ENCODE measurements around the gene GNG5.
"Not testable (repeated sequence)": the region's sequence is repeated elsewhere in the genome, so short reads cannot be mapped to it uniquely, and the experiment has no call there.

Gene GNG5

DNA sequence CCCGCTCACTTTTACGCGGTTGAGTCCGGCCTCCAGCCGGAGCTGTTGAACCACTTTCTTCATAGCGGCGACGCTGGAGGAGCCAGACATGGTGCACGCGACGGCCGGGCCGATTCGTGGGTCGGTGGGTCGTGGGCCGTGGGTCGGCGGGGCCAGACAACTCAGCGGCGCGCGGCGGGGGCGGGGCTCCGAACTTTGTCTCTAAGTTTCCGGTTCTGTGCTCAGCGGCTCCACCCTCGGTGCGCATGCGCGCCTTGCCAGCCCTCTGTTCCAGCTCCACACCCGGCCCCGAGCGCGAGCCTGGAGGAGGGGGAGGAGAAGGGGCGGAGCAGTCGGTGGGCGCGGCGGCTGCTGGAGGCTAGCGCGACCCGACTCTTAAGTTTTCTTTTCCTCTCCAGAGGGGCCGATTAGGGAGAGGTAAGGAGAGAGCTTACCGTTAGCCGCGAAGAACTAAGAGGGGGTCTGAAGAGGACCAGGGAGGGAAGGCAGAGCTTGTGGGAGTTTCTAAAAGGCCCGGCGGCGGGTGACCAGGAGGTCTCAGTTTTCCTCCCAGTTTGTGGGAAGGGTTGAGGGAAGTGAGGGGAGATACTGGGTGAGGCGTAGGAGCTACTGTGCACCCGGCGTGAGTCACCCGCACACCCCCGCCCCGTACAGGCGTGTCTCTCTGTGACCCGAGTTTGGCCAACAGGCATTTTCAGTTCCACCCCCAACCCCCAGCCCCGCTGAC lies at the start of gene GNG5, which contains the start of gene SPATA1:
GNG5 (minus strand) TSS at position 580 of the 727 bp plus-strand sequence; CDS start at position 90, 490 bp downstream.
SPATA1 (plus strand) TSS at position 385 of the 727 bp plus-strand sequence. CDS start 9,974 bp downstream, outside the sequence.
- peak within 1 kb of the TSS; percentile 93 for H3K4me3 Mint-ChIP-seq
- peak; percentile 98 for DNase-seq (ENCODE audit: low spot score)
- peaks cover 12% of the 10 kb centered on the region for H3K9me3 Mint-ChIP-seq
- H3K36me3 Mint-ChIP-seq (ENCODE audit: low read depth): peaks cover 29% of the 10 kb centered on the region
- peaks cover 29% of the 10 kb centered on the region for H3K4me1 Mint-ChIP-seq (ENCODE audit: low read depth)
- no peaks in the 10 kb centered on the region for H3K27me3 Mint-ChIP-seq (ENCODE audit: low read depth)
- peak within 1 kb of the TSS; percentile 98 for H3K27ac Mint-ChIP-seq

GRCh38 chr1:84550826-84551225 lies 44.4 kb upstream of the GNG5 start:
- H3K9me3 Mint-ChIP-seq: no peaks in the 10 kb centered on the region
- no peaks in the 10 kb centered on the region for H3K4me1 Mint-ChIP-seq (ENCODE audit: low read depth)
- no peak for DNase-seq (ENCODE audit: low spot score)
- H3K4me3 Mint-ChIP-seq: no peak overlapping the region
- H3K27ac Mint-ChIP-seq: no peak overlapping the region
- H3K36me3 Mint-ChIP-seq (ENCODE audit: low read depth): peaks cover 8% of the 10 kb centered on the region
- H3K27me3 Mint-ChIP-seq (ENCODE audit: low read depth): no peaks in the 10 kb centered on the region

DNA sequence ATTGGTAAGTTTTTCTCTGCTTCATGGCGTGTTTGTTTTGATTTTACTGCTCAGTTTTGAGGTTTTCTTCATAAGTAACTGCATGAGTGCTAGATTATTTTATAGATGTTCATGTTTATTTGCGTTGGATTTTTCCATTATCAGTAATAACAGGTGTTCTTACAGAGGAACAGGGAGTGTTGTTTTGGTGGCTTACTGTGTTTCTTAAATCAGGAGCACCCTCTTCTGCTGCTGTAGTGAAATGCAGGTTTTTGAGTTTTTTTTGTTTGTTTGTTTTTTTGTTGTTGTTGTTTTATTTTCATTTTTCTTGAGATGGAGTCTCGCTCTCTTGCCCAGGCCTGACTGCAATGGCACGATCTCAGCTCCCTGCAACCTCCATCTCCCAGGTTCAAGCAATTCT lies 35.3 kb upstream of the GNG5 start:
- no peaks in the 10 kb centered on the region for H3K27me3 Mint-ChIP-seq (ENCODE audit: low read depth)
- H3K36me3 Mint-ChIP-seq (ENCODE audit: low read depth): peaks cover 32% of the 10 kb centered on the region
- H3K4me1 Mint-ChIP-seq (ENCODE audit: low read depth): peaks cover 18% of the 10 kb centered on the region
- H3K9me3 Mint-ChIP-seq: no peaks in the 10 kb centered on the region
- DNase-seq (ENCODE audit: low spot score): no peak
- H3K4me3 Mint-ChIP-seq: no peak overlapping the region
- no peak overlapping the region for H3K27ac Mint-ChIP-seq

GRCh38 chr1:84540759-84541158 lies 34.4 kb upstream of the GNG5 start:
- no peak overlapping the region for H3K4me3 Mint-ChIP-seq
- H3K9me3 Mint-ChIP-seq: no peaks in the 10 kb centered on the region
- H3K4me1 Mint-ChIP-seq (ENCODE audit: low read depth): peaks cover 18% of the 10 kb centered on the region
- no peak overlapping the region for H3K27ac Mint-ChIP-seq
- no peak for DNase-seq (ENCODE audit: low spot score)
- no peaks in the 10 kb centered on the region for H3K27me3 Mint-ChIP-seq (ENCODE audit: low read depth)
- peaks cover 30% of the 10 kb centered on the region for H3K36me3 Mint-ChIP-seq (ENCODE audit: low read depth)

DNA sequence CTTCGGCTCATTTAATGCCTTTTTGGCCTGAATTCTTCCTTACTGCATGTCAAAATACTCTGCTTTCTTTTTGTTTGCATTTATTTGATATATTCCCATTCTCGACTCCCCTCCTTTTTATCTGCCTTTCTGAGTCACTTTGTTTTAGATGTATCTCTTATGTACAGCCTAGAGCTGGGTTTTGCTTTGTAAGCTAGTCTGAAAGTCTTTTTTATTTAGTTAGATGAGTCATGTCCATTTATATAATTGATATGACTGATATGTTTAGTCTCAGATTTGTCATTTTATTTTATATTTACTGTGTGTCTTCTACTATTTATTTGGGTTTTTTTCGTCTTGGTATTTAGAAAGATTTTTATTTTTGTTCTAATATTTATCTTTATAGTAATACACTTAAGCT lies 33.6 kb upstream of the GNG5 start:
- peaks cover 20% of the 10 kb centered on the region for H3K4me1 Mint-ChIP-seq (ENCODE audit: low read depth)
- no peaks in the 10 kb centered on the region for H3K9me3 Mint-ChIP-seq
- H3K4me3 Mint-ChIP-seq: no peak overlapping the region
- H3K27ac Mint-ChIP-seq: no peak overlapping the region
- no peak for DNase-seq (ENCODE audit: low spot score)
- H3K27me3 Mint-ChIP-seq (ENCODE audit: low read depth): no peaks in the 10 kb centered on the region
- H3K36me3 Mint-ChIP-seq (ENCODE audit: low read depth): peaks cover 32% of the 10 kb centered on the region

- no peak for DNase-seq (ENCODE audit: low spot score)
- Mint-ChIP-seq H3K9me3 (no peaks in the 10 kb centered on the region), H3K36me3 (ENCODE audit: low read depth) (peaks cover 28% of the 10 kb centered on the region), H3K27ac (no peak overlapping the region), H3K4me3 (peak overlapping the region; percentile 3), H3K4me1 (ENCODE audit: low read depth) (peaks cover 22% of the 10 kb centered on the region), H3K27me3 (ENCODE audit: low read depth) (no peaks in the 10 kb centered on the region)
Measured at GRCh38 chr1:84538599-84538998, 32.2 kb upstream of the GNG5 start.

DNA sequence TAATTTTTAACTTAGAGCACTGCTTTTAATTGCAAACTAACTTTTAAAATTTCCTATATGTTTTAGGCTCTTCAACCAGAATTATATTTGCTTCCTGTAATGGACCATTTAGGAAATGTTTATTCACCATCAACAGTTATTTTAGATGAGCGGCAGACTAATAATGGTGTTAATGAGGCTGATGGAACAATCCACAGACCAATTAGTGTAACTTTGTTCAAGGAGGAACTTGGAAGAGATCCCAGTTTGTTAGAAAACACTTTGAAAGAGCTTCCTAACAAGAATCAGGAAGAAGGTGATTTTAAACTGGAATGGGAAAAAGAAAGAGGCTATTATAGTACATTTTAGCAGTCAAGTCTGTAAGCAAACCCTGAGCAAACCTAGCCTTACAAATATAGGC lies 19.4 kb upstream of the GNG5 start:
- Mint-ChIP-seq H3K9me3 (no peaks in the 10 kb centered on the region), H3K4me3 (no peak overlapping the region), H3K36me3 (ENCODE audit: low read depth) (peaks cover 10% of the 10 kb centered on the region), H3K4me1 (ENCODE audit: low read depth) (peaks cover 3% of the 10 kb centered on the region), H3K27ac (no peak overlapping the region), H3K27me3 (ENCODE audit: low read depth) (no peaks in the 10 kb centered on the region)
- DNase-seq (ENCODE audit: low spot score): no peak

DNA sequence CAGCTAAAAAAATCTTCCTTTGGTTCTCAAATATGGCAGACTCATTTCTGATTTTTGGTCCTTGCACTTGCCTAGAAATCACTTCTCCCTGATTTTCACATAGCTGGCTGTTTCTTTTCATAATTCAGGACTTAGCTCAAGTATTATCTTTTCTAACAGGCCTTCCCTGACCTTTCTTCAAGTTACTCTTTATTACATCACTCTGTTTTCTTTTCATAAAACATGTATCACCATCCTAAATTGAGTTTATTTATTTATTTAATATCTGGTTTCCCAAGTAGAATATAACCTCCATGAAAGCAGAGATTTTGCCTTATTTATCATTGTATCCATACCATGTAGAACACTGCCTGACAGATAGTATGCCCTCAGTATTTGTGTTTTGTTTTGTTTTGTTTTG lies 18.2 kb upstream of the GNG5 start:
- H3K27ac Mint-ChIP-seq: no peak overlapping the region
- no peak overlapping the region for H3K4me3 Mint-ChIP-seq
- DNase-seq (ENCODE audit: low spot score): no peak
- H3K9me3 Mint-ChIP-seq: no peaks in the 10 kb centered on the region
- peaks cover 9% of the 10 kb centered on the region for H3K36me3 Mint-ChIP-seq (ENCODE audit: low read depth)
- H3K27me3 Mint-ChIP-seq (ENCODE audit: low read depth): no peaks in the 10 kb centered on the region
- peaks cover 3% of the 10 kb centered on the region for H3K4me1 Mint-ChIP-seq (ENCODE audit: low read depth)

GRCh38 chr1:84510668-84511067 lies 4.3 kb upstream of the GNG5 start:
- peaks cover 12% of the 10 kb centered on the region for H3K9me3 Mint-ChIP-seq
- no peak overlapping the region for H3K4me3 Mint-ChIP-seq
- H3K27me3 Mint-ChIP-seq (ENCODE audit: low read depth): no peaks in the 10 kb centered on the region
- peaks cover 17% of the 10 kb centered on the region for H3K36me3 Mint-ChIP-seq (ENCODE audit: low read depth)
- peaks cover 3% of the 10 kb centered on the region for H3K4me1 Mint-ChIP-seq (ENCODE audit: low read depth)
- no peak for DNase-seq (ENCODE audit: low spot score)
- no peak overlapping the region for H3K27ac Mint-ChIP-seq

DNA sequence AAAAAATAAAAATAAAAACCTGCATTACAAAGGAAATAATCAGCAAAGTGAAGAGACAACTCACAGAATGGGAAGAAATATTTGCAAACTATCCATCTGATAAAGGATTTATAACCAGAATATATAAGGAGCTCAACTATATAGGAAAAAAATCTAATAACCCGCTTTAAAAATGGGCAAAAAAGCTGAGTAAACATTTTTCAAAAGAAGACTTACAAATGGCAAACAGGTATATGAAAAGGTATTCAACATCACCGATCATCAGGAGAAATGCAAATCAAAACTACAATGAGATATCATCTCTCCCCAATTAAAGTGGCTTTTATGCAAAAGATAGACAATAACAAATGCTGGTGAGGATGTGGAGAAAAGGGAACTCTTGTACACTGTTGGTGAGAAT lies 3.8 kb upstream of the GNG5 start:
- peaks cover 20% of the 10 kb centered on the region for H3K36me3 Mint-ChIP-seq (ENCODE audit: low read depth)
- H3K9me3 Mint-ChIP-seq: peaks cover 12% of the 10 kb centered on the region
- H3K4me1 Mint-ChIP-seq (ENCODE audit: low read depth): peaks cover 4% of the 10 kb centered on the region
- no peak overlapping the region for H3K4me3 Mint-ChIP-seq
- no peaks in the 10 kb centered on the region for H3K27me3 Mint-ChIP-seq (ENCODE audit: low read depth)
- no peak overlapping the region for H3K27ac Mint-ChIP-seq
- no peak for DNase-seq (ENCODE audit: low spot score)

- H3K27me3 Mint-ChIP-seq (ENCODE audit: low read depth): no peaks in the 10 kb centered on the region
- DNase-seq (ENCODE audit: low spot score): no peak
- no peak overlapping the region for H3K27ac Mint-ChIP-seq
- H3K9me3 Mint-ChIP-seq: peaks cover 12% of the 10 kb centered on the region
- no peak overlapping the region for H3K4me3 Mint-ChIP-seq
- peaks cover 15% of the 10 kb centered on the region for H3K4me1 Mint-ChIP-seq (ENCODE audit: low read depth)
- peaks cover 20% of the 10 kb centered on the region for H3K36me3 Mint-ChIP-seq (ENCODE audit: low read depth)
Measured at GRCh38 chr1:84509029-84509428, 2.6 kb upstream of the GNG5 start.

- H3K4me1 Mint-ChIP-seq (ENCODE audit: low read depth): peaks cover 20% of the 10 kb centered on the region
- H3K9me3 Mint-ChIP-seq: peaks cover 12% of the 10 kb centered on the region
- H3K4me3 Mint-ChIP-seq: peak overlapping the region; percentile 51
- no peak for DNase-seq (ENCODE audit: low spot score)
- H3K36me3 Mint-ChIP-seq (ENCODE audit: low read depth): peaks cover 23% of the 10 kb centered on the region
- no peaks in the 10 kb centered on the region for H3K27me3 Mint-ChIP-seq (ENCODE audit: low read depth)
- H3K27ac Mint-ChIP-seq: no peak overlapping the region
Measured at GRCh38 chr1:84508510-84508909, 2.1 kb upstream of the GNG5 start.

GRCh38 chr1:84507887-84508286 lies 1.5 kb upstream of the GNG5 start:
- H3K27me3 Mint-ChIP-seq (ENCODE audit: low read depth); H3K27ac Mint-ChIP-seq; DNase-seq (ENCODE audit: low spot score): not testable (repeated sequence)
- H3K36me3 Mint-ChIP-seq (ENCODE audit: low read depth): peaks cover 28% of the 10 kb centered on the region
- H3K9me3 Mint-ChIP-seq: peaks cover 12% of the 10 kb centered on the region
- H3K4me3 Mint-ChIP-seq: peak overlapping the region; percentile 51
- H3K4me1 Mint-ChIP-seq (ENCODE audit: low read depth): peaks cover 26% of the 10 kb centered on the region

GRCh38 chr1:84506729-84507453 lies 510 bp upstream of the GNG5 start:
- no peak for DNase-seq (ENCODE audit: low spot score)
- peaks cover 24% of the 10 kb centered on the region for H3K36me3 Mint-ChIP-seq (ENCODE audit: low read depth)
- H3K4me1 Mint-ChIP-seq (ENCODE audit: low read depth): peaks cover 27% of the 10 kb centered on the region
- peak overlapping the region; percentile 98 for H3K27ac Mint-ChIP-seq
- no peaks in the 10 kb centered on the region for H3K27me3 Mint-ChIP-seq (ENCODE audit: low read depth)
- peaks cover 12% of the 10 kb centered on the region for H3K9me3 Mint-ChIP-seq
- H3K4me3 Mint-ChIP-seq: peak overlapping the region; percentile 93

Data from T-helper 2 cell treated with Interferon-gamma antibody and Interleukin-4, amounts not matched to agents 5 μg/mL and 100 μg/mL, for 36 hours (primary cell).